Measurements from ENCODE around the gene RGS12. TPM values are rescaled to one million over a fixed set of nuclear protein-coding genes. Genes with fewer than 3 reads are reported as not detected.

RGS12 gene
- total and polyA plus RNA-seq, 2 of the 13 experiments (the other 11 are each of a cell fraction or from before 2014, with no cell fraction given) = 21.0 to 27.7 TPM

DNA sequence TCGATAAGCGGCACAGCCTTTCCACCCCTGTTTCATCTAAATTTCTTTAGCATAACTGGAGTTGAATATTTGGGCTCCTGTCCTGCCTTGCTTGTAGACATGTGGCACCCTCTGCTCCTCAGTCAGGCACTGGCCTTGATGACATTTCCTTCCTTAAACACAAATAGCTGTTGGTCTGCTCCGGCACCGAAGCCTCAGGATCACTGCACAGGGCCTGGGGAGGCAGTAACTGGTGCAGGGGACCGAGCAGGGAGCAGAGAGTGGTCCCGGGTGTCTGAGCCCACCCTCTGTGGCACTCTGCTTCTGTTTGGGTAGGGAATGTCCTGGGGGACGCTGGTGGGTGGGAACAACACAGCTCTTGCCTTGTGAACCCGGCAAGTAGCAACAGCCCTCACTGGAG is 13.6 kb downstream of the RGS12 start:
- Histone ChIP-seq H2AFZ (ENCODE audit: low read length) (no peak overlapping the region), H3K9ac (ENCODE audit: insufficient read depth, low read depth, low read length) (no peak overlapping the region), H3K4me3 (replicated peaks in 1 of 3; ENCODE audit: insufficient read depth in 1 of 3, low read depth in 2 of 3, low read length in 3 of 3) (no peak overlapping the region), H3K9me3 (ENCODE audit: low read length) (no peaks in the 10 kb centered on the region), H3K79me2 (ENCODE audit: insufficient read depth, low read length) (peaks cover 36% of the 10 kb centered on the region), H3K4me1 (ENCODE audit: insufficient read depth, low read length) (peaks cover 13% of the 10 kb centered on the region), H3K27ac (ENCODE audit: extremely low read length, insufficient read depth, low read length) (no peak overlapping the region), H3K27me3 (ENCODE audit: control insufficient read depth in 1 of 2, insufficient read depth in 2 of 2, low read length in 2 of 2) (no peaks in the 10 kb centered on the region; a peak in 1 of 5 replicates), H3K4me2 (ENCODE audit: low read depth, low read length) (no peak overlapping the region), H4K20me1 (ENCODE audit: insufficient read depth, low read length) (peaks cover 7% of the 10 kb centered on the region; the same call in 1 of the 2 replicates), H3K36me3 (replicated peaks in 1 of 2; ENCODE audit: control insufficient read depth in 1 of 2, insufficient read depth in 2 of 2, low read length in 2 of 2) (peaks cover 0 to 1% of the 10 kb centered on the region in 2 experiments; a peak in 1 of 5 replicates)
- ATAC-seq (no peak), FAIRE-seq (no peak), DNase-seq (ENCODE audit: low spot score) (no peak)
- BruUV-seq (replicated peaks) = no TSS peak
- ChIA-PET CTCF (ENCODE audit: low intra/inter-chr PET ratio, low total read pairs) (no interaction called here), POLR2A (no interaction called here)
- 98% methylated on average over 7 of the region's 8 CpGs for WGBS (ENCODE audit: low lambda C conversion rate)
- intact Hi-C loops (cut with micrococcal nuclease; ENCODE audit: unreplicated experiment) (no loop called here), in situ Hi-C loops (cut with HindIII; ENCODE audit: extremely low pct_ligation_motif_present, low pct_unique_long_range_greater_than_20kb) (no loop called here)
- TF ChIP-seq BCL6 (CRISPR knock-in tag; IDR thresholded peaks at IDR 0.05) (no peak), ZEB1 (IDR thresholded peaks at IDR 0.05; ENCODE audit: insufficient replicate concordance, low read depth) (no peak), JUNB (CRISPR knock-in tag; IDR thresholded peaks at IDR 0.05; ENCODE audit: borderline replicate concordance) (no peak), RBFOX2 (IDR thresholded peaks at IDR 0.05; ENCODE audit: low read depth, low read length) (no peak), SUZ12 (IDR thresholded peaks at IDR 0.05; ENCODE audit: low read depth, low read length) (no peak), MTA1 (CRISPR knock-in tag; IDR thresholded peaks at IDR 0.05; ENCODE audit: borderline replicate concordance) (no peak), KDM1A (CRISPR knock-in tag; IDR thresholded peaks at IDR 0.05) (no peak), ZNF614 (CRISPR knock-in tag; IDR thresholded peaks at IDR 0.05; ENCODE audit: borderline replicate concordance) (no peak), ELF4 (CRISPR knock-in tag; IDR thresholded peaks at IDR 0.05; ENCODE audit: borderline replicate concordance) (no peak), ZNF430 (CRISPR knock-in tag; IDR thresholded peaks at IDR 0.05) (no peak)
- TF ChIP-seq, protein P1, sequence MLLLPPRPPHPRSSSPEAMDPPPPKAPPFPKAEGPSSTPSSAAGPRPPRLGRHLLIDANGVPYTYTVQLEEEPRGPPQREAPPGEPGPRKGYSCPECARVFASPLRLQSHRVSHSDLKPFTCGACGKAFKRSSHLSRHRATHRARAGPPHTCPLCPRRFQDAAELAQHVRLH (CRISPR knock-in tag; IDR thresholded peaks at IDR 0.05; ENCODE audit: borderline replicate concordance, low read depth) = no peak
- TF ChIP-seq, protein P2, sequence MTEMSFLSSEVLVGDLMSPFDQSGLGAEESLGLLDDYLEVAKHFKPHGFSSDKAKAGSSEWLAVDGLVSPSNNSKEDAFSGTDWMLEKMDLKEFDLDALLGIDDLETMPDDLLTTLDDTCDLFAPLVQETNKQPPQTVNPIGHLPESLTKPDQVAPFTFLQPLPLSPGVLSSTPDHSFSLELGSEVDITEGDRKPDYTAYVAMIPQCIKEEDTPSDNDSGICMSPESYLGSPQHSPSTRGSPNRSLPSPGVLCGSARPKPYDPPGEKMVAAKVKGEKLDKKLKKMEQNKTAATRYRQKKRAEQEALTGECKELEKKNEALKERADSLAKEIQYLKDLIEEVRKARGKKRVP (CRISPR knock-in tag; IDR thresholded peaks at IDR 0.05) = no peak
- TF ChIP-seq, protein P3, sequence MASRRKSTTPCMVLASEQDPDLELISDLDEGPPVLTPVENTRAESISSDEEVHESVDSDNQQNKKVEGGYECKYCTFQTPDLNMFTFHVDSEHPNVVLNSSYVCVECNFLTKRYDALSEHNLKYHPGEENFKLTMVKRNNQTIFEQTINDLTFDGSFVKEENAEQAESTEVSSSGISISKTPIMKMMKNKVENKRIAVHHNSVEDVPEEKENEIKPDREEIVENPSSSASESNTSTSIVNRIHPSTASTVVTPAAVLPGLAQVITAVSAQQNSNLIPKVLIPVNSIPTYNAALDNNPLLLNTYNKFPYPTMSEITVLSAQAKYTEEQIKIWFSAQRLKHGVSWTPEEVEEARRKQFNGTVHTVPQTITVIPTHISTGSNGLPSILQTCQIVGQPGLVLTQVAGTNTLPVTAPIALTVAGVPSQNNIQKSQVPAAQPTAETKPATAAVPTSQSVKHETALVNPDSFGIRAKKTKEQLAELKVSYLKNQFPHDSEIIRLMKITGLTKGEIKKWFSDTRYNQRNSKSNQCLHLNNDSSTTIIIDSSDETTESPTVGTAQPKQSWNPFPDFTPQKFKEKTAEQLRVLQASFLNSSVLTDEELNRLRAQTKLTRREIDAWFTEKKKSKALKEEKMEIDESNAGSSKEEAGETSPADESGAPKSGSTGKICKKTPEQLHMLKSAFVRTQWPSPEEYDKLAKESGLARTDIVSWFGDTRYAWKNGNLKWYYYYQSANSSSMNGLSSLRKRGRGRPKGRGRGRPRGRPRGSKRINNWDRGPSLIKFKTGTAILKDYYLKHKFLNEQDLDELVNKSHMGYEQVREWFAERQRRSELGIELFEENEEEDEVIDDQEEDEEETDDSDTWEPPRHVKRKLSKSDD (CRISPR knock-in tag; IDR thresholded peaks at IDR 0.05; ENCODE audit: low read depth) = no peak
- TF ChIP-seq, protein P4, sequence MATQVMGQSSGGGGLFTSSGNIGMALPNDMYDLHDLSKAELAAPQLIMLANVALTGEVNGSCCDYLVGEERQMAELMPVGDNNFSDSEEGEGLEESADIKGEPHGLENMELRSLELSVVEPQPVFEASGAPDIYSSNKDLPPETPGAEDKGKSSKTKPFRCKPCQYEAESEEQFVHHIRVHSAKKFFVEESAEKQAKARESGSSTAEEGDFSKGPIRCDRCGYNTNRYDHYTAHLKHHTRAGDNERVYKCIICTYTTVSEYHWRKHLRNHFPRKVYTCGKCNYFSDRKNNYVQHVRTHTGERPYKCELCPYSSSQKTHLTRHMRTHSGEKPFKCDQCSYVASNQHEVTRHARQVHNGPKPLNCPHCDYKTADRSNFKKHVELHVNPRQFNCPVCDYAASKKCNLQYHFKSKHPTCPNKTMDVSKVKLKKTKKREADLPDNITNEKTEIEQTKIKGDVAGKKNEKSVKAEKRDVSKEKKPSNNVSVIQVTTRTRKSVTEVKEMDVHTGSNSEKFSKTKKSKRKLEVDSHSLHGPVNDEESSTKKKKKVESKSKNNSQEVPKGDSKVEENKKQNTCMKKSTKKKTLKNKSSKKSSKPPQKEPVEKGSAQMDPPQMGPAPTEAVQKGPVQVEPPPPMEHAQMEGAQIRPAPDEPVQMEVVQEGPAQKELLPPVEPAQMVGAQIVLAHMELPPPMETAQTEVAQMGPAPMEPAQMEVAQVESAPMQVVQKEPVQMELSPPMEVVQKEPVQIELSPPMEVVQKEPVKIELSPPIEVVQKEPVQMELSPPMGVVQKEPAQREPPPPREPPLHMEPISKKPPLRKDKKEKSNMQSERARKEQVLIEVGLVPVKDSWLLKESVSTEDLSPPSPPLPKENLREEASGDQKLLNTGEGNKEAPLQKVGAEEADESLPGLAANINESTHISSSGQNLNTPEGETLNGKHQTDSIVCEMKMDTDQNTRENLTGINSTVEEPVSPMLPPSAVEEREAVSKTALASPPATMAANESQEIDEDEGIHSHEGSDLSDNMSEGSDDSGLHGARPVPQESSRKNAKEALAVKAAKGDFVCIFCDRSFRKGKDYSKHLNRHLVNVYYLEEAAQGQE (IDR thresholded peaks at IDR 0.05; ENCODE audit: borderline replicate concordance in 1 of 2, low read depth in 1 of 2, low read length in 2 of 2) = no peak
- TF ChIP-seq, protein P5, sequence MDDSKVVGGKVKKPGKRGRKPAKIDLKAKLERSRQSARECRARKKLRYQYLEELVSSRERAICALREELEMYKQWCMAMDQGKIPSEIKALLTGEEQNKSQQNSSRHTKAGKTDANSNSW (CRISPR knock-in tag; IDR thresholded peaks at IDR 0.05; ENCODE audit: borderline replicate concordance) = no peak
- TF ChIP-seq, protein P6, sequence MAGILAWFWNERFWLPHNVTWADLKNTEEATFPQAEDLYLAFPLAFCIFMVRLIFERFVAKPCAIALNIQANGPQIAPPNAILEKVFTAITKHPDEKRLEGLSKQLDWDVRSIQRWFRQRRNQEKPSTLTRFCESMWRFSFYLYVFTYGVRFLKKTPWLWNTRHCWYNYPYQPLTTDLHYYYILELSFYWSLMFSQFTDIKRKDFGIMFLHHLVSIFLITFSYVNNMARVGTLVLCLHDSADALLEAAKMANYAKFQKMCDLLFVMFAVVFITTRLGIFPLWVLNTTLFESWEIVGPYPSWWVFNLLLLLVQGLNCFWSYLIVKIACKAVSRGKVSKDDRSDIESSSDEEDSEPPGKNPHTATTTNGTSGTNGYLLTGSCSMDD (CRISPR knock-in tag; IDR thresholded peaks at IDR 0.05) = no peak

Measured in HepG2 (cell line).